IPS DF 6.9 (cell line): ENCODE measurements around the gene EGFL7.

Source experiments
- DNase-seq: peaks from one replicate; pipeline ENCODE4 v3.0.0-alpha.2; 2013; ENCODE audit warnings: low read depth, low spot score
- H3K27ac ChIP-seq: one replicate; pipeline ENCODE4 v1.5.1; 2013; ENCODE audit warnings: low read length, control low read depth
- H3K27me3 ChIP-seq: 2 replicates; pipeline ENCODE4 v1.6.1; 2013; ENCODE audit warnings: mild to moderate bottlenecking, low read length; ENCODE audit not compliant: control insufficient read depth, insufficient read depth
- H3K36me3 ChIP-seq: 2 replicates; pipeline ENCODE4 v1.6.1; 2013; ENCODE audit warnings: low read length; ENCODE audit not compliant: control insufficient read depth, insufficient read depth
- H3K4me1 ChIP-seq: 2 replicates; pipeline ENCODE4 v1.6.1; 2013; ENCODE audit warnings: low read length; ENCODE audit not compliant: control insufficient read depth, insufficient read depth
- H3K4me3 ChIP-seq: 2 replicates; pipeline ENCODE4 v1.5.1; 2013; ENCODE audit warnings: mild to moderate bottlenecking, low read length
- H3K9me3 ChIP-seq: 2 replicates; pipeline ENCODE4 v1.6.1; 2013; ENCODE audit warnings: low read length, inconsistent platforms; ENCODE audit not compliant: control insufficient read depth, insufficient read depth
- WGBS: extraction: QIAGEN DNeasy Blood & Tissue Kit; methylation state at CpG from one replicate; pipeline ENCODE4 v1.1.7; 2013; ENCODE audit warnings: mixed read lengths, missing lambda C conversion rate; ENCODE audit not compliant: insufficient read length, insufficient coverage; 5-methylcytosine and 5-hydroxymethylcytosine counted together

The EGFL7 gene

DNA sequence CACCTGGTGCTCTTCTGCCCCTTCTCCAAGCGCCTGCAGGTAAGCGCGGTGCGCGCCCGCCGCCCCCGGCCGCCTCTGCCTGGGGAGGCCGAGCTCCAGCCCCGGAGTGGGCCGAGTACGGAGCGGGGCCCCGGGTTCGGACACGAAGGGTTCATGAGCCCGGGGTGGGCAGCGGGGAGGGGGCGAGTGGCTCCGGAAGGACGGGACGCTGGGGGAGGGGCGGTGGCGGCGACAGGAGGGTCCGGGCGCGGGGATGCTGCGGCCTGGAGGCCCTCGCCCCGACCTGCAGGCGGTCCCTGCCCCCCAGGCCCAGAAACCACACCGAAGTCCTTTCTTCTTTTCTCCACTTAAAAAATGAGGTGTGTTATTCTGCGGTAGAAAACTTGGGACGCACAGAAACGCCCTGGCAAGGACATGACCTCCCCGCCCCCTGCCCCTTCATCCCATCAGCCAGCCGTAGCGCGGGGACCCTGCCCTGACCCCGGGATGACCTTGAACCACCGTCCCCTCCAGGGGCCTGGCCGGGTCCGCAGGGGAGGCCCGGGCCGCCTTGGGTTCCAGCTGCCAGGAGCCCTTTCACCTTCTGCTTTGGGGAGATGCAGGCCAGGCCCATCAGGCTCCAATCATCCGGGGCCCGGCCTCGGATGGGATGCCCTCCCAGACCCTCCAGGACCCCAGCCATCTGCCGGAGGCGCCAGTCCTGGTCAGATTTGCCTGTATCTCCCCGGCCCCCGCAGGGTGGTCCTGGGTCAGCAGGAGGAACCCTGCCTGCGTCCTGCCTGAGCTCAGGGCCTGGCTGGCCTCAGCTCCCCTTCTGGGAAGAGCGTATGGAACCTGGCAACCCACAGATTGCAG, 50.2 kb downstream of the EGFL7 start:
- Histone ChIP-seq H3K27me3 (no peaks in the 10 kb centered on the region), H3K4me3 (peak overlapping the region; percentile 93), H3K9me3 (no peaks in the 10 kb centered on the region), H3K4me1 (peaks cover 6% of the 10 kb centered on the region), H3K36me3 (peaks cover 3% of the 10 kb centered on the region; the same call in 1 of the 2 replicates), H3K27ac (no peak overlapping the region)
- no peak for DNase-seq
- no CpG with 5 or more reads among the region's 56 CpGs for WGBS

DNA sequence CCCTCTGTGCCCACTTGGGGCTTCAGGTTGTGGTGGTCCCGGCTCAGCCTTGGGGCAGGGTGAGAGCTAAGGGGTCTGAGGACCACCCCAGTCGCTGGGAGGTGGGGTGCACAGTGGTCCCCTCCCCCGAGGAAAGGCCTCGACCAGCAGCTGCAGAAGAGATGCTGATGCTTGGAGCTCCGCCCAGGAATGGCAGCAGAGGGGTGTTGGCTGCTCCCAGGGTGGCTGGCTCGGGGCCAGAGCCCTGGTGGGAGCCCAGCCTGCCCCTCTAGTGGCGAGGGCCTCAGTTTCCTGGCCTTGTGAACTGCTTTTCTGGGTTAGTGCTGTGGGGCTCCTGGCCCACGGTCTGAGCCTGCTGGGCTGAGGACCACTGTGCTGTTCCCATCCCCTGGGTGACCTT, 50.8 kb downstream of the EGFL7 start:
- Histone ChIP-seq H3K27ac (no peak overlapping the region), H3K36me3 (peaks cover 3% of the 10 kb centered on the region; the same call in 1 of the 2 replicates), H3K27me3 (no peaks in the 10 kb centered on the region), H3K9me3 (no peaks in the 10 kb centered on the region), H3K4me1 (peaks cover 6% of the 10 kb centered on the region), H3K4me3 (no peak overlapping the region; the same call in 1 of the 2 replicates)
- DNase-seq: no peak
- no CpG with 5 or more reads among the region's 8 CpGs for WGBS

DNA sequence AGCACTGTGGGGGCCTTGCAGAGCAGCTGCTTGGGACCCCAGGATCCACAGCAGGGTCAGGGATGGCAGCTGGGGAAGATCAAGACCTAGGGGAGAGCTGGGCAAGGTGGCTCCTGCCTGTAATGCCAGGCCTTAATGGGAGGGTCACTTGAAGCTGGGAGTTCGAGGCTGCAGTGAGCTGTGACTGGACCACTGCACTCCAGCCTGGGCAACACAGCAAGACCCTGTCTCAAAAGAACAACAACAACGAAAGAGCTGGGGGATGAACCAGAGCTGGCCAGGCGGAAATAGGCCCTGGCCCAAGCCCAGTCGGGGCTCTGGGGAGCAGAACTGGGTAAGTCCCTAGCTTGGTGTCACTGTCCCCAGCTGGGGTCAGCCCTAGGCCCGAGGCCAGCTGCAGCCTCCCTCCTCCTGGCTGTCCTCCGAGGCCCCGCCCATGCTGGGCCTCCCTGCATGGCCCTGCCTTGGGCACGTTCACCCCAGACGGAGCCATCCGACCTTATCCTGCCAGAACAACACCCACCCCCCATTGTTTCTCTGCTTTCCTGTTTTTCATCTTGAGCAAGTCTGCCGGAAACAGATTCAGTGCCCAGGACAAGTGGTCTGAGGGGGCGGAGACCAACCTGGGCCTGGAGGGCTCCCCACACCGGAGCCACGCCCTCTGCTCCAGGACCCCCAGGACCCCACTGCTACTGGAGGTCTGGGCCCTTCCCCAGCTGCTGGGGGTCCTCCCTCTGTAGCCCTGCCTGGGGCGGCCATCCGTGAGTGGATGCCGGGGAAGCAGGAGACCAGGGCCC, 51.6 kb downstream of the EGFL7 start:
- Histone ChIP-seq H3K27me3 (no peaks in the 10 kb centered on the region), H3K4me3 (no peak overlapping the region), H3K36me3 (peaks cover 3% of the 10 kb centered on the region; the same call in 1 of the 2 replicates), H3K4me1 (peaks cover 6% of the 10 kb centered on the region), H3K27ac (no peak overlapping the region), H3K9me3 (no peaks in the 10 kb centered on the region)
- WGBS: no CpG with 5 or more reads among the region's 17 CpGs
- no peak for DNase-seq

DNA sequence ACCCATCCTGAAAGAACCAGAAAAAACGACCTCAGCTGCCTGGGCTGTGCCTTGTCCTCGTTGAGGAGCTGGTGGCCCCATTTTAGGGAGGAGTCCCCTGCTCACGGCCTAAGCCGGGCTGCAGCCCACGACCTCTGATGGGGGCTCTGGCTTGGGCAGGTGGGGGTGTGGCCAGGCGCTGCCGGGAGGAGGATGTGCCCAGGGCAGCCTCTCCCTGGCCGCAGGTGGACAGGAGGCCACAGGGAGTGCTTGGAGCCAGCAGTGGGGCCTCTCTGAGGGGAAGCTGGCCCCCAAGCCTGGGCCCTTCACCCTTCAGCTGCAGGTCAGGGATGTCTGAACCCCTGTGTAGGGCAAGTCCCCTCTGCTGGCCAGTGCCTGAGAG, 52.2 kb downstream of the EGFL7 start:
- WGBS: no CpG with 5 or more reads among the region's 8 CpGs
- no peak for DNase-seq
- Histone ChIP-seq H3K4me1 (peaks cover 6% of the 10 kb centered on the region), H3K27ac (no peak overlapping the region), H3K9me3 (no peaks in the 10 kb centered on the region), H3K36me3 (peaks cover 3% of the 10 kb centered on the region; the same call in 1 of the 2 replicates), H3K4me3 (no peak overlapping the region), H3K27me3 (no peaks in the 10 kb centered on the region)

DNA sequence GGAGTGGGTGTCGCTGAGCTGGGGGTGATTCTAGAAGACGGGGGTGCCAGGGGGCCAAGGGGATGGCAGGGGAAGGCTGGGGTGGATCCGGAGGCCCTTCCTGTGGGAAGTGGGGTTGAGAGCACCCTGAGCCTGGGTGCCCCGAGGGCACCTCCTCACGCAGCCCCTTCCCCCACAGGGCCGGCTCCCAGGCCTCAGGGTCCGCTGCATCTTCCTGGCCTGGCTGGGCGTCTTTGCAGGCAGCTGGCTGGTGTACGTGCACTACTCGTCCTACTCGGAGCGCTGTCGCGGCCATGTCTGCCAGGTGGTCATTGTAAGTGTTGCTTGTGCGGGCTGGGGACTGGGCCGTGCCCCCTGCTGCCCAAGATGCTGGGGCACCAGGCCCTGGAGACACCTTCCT, 54.7 kb downstream of the EGFL7 start:
- no peak for DNase-seq
- WGBS: no CpG with 5 or more reads among the region's 16 CpGs
- H3K4me3 ChIP-seq: no peak overlapping the region
- no peak overlapping the region for H3K27ac ChIP-seq
- no peaks in the 10 kb centered on the region for H3K27me3 ChIP-seq
- no peaks in the 10 kb centered on the region for H3K9me3 ChIP-seq
- H3K36me3 ChIP-seq: peaks cover 6% of the 10 kb centered on the region; the same call in 1 of the 2 replicates
- H3K4me1 ChIP-seq: peaks cover 6% of the 10 kb centered on the region

DNA sequence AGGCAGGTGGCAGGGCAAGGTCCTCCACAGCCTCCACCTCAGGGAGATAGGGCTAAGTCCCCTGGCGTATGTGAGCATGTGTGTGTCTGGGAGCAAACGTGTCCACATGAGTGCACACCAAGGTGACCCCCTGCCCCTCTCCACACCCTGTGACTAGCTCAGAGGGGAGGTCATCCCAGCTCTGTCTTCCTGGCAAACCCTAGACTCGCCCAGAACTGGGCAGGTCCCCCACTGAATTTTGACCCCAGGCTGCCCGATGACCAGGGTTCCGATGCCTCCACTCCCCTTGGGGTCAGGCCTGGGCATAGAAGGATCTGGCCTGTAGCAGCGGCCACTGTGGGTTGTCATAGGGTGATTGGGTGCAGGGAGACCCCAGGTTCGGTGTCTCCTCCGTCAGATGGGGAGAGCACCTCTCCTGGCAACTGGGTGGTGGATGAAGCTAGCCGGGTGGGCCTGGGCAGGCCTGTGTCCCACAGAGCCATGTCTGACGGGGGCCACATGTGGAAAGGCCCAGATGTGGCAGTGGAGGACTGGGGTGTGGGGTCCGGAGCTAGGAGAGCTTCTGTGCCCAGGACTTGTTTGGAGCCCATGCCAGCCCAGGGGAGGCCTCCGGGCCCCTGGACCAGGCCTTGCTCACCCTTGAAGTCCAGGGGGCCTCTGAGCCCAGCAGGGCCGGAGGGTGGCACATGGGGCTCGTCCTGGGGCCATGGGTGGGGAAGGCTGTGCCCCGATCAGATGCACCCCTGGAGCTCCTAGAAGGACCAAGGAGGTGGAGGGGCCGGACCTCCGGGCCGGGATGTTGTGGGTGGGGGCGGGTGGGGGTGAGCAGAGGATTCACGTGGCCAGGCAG, 55.9 kb downstream of the EGFL7 start:
- Histone ChIP-seq H3K9me3 (no peaks in the 10 kb centered on the region), H3K4me1 (peaks cover 2% of the 10 kb centered on the region; the same call in 1 of the 2 replicates), H3K4me3 (no peak overlapping the region), H3K36me3 (peaks cover 15% of the 10 kb centered on the region), H3K27ac (no peak overlapping the region), H3K27me3 (no peaks in the 10 kb centered on the region)
- no peak for DNase-seq
- no CpG with 5 or more reads among the region's 20 CpGs for WGBS

DNA sequence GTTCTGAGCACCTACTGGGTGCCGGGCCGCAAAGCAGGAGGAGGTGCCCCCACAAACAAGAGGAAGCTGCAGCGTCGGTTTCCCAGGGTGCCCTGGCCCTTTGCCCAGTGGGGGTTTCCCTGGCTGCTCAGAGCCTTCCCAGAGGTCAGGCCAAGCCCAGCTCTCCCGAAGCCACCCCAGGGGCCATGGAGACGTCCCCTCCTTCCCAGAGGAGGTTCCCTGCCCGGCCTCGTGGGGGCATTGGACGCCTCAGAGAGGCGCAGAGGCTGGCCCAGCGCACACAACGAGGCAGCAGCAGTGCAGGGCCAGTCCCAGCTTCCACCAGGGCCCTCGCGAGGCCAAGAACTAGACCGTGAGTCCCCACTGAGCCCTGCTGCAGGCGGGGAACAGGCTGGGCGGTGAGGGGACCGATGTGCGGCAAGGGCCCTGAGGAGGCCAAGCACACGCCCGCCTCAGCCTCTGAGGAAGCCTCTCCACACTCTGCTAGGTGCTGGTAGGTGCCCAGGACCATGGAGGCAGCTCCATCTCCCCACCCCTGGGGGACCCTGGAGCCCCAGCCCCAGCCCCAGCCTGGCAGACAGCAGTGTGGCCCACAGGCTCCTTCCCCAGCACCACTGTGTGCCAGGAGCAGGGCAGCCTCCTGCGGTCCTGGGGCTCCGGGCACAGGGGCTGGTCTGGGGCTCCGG, 56.6 kb downstream of the EGFL7 start:
- DNase-seq: no peak
- H3K9me3 ChIP-seq: no peaks in the 10 kb centered on the region
- no CpG with 5 or more reads among the region's 24 CpGs for WGBS
- H3K27ac ChIP-seq: no peak overlapping the region
- H3K36me3 ChIP-seq: peaks cover 20% of the 10 kb centered on the region
- H3K4me3 ChIP-seq: no peak overlapping the region
- H3K27me3 ChIP-seq: no peaks in the 10 kb centered on the region
- H3K4me1 ChIP-seq: no peaks in the 10 kb centered on the region; the same call in 1 of the 2 replicates

DNA sequence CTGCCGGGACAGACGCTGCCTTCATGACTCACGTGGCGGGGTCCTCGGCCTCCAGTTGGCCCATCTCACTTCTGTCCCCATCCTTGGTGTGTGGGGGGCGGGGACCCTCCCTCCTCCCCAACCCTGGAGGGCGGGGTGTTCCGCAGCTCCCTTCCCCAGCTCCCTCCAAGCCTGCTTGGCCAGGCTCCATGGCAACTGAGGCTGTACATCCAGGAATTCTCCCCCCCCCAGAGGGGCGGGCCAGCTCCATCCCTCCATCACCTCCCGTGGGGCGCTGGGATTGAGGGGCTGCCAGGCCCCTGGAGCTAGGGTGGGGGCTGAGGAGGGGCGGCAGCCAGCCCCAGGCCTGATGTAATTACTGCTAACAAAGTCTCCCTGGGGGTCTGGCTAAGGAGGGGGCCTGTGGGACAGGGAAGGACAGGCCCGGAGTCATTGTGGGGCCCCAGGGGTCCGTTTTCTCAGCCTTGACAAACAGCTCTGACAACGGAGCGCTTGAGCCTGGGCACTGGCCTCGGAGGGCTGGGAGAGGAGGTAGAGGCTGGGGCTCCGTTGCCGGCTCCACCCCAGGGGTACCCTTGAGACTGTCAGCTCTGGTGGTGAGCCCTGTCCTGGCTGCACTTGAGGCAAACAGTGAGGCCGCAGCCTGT, 57.7 kb downstream of the EGFL7 start:
- no peak for DNase-seq
- Histone ChIP-seq H3K4me1 (no peaks in the 10 kb centered on the region; the same call in 1 of the 2 replicates), H3K4me3 (no peak overlapping the region), H3K27ac (no peak overlapping the region), H3K27me3 (no peaks in the 10 kb centered on the region), H3K9me3 (no peaks in the 10 kb centered on the region), H3K36me3 (peaks cover 21% of the 10 kb centered on the region)
- WGBS: no CpG with 5 or more reads among the region's 20 CpGs

DNA sequence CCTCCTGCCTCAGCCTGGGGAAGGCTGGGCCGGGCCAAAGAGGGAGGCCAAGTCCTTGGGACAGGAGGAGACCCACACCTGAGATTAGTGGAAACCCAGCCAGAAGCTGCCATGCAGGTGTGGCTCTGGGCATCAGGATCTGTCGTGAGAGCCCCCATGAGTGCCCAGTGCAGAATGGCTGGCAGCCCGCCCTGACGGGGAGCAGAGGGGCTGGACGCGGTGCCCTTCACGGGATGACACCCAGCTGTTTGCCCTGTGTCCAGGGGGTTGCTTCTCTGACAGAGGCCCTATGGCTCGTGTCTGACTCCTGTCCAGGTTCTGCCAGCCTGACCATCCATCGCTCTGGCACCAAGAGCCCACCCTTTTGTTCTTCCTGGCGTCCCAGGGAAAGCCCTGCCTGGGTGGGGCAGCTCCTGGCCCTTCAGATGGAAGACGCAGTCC, 58.2 kb downstream of the EGFL7 start:
- no peaks in the 10 kb centered on the region; the same call in 1 of the 2 replicates for H3K4me1 ChIP-seq
- DNase-seq: no peak
- no peaks in the 10 kb centered on the region for H3K9me3 ChIP-seq
- no peaks in the 10 kb centered on the region for H3K27me3 ChIP-seq
- WGBS: no CpG with 5 or more reads among the region's 11 CpGs
- H3K4me3 ChIP-seq: no peak overlapping the region
- H3K27ac ChIP-seq: no peak overlapping the region
- H3K36me3 ChIP-seq: peaks cover 25% of the 10 kb centered on the region
